Osteoblast (primary cell): ENCODE results near the gene L1CAM. TPM values are rescaled to one million over a fixed set of nuclear protein-coding genes. Genes with fewer than 3 reads are reported as not detected.

Experiments used
- DNase-seq: peaks from one replicate; pipeline ENCODE4 v3.0.0; 2011; ENCODE audit warnings: low spot score, mixed read lengths; ENCODE audit not compliant: insufficient read length; ENCODE audit errors: missing footprints
- H2AFZ ChIP-seq: 2 replicates; pipeline ENCODE4 v1.6.0; 2011; ENCODE audit warnings: mild to moderate bottlenecking, low read length
- H3K27ac ChIP-seq: 2 replicates; pipeline ENCODE4 v1.5.1; 2011; ENCODE audit warnings: mild to moderate bottlenecking, low read depth, low read length, moderate library complexity
- H3K27me3 ChIP-seq: 2 replicates; pipeline ENCODE4 v1.6.0; 2012; ENCODE audit warnings: mild to moderate bottlenecking, control low read depth, inconsistent platforms, low read length, moderate library complexity; ENCODE audit not compliant: insufficient read depth
- H3K36me3 ChIP-seq: 2 replicates; pipeline ENCODE4 v1.5.1; 2011; ENCODE audit warnings: mild to moderate bottlenecking, low read length, control low read depth, moderate library complexity; ENCODE audit not compliant: insufficient read depth
- H3K4me1 ChIP-seq: 2 replicates; pipeline ENCODE4 v1.5.1; 2011; ENCODE audit warnings: mild to moderate bottlenecking, low read length, control low read depth, moderate library complexity; ENCODE audit not compliant: insufficient read depth
- H3K4me2 ChIP-seq: 2 replicates; pipeline ENCODE4 v1.6.0; 2011; ENCODE audit warnings: mild to moderate bottlenecking, low read length; ENCODE audit not compliant: insufficient read depth
- H3K4me3 ChIP-seq: fragments of 200-600 bp; sonication (generic); 3 replicates; pipeline ENCODE4 v1.5.1; 2012; ENCODE audit warnings: mild to moderate bottlenecking, low read length, inconsistent platforms; ENCODE audit not compliant: insufficient read depth
- H3K79me2 ChIP-seq: 2 replicates; pipeline ENCODE4 v1.6.0; 2012; ENCODE audit warnings: mild to moderate bottlenecking, low read length, control low read depth, inconsistent platforms; ENCODE audit not compliant: insufficient read depth
- H3K9me3 ChIP-seq: 2 replicates; pipeline ENCODE4 v1.5.1; 2011; ENCODE audit warnings: low read depth, low read length, control low read depth
- H4K20me1 ChIP-seq: 2 replicates; pipeline ENCODE4 v1.6.0; 2012; ENCODE audit warnings: mild to moderate bottlenecking, low read length, control low read depth; ENCODE audit not compliant: insufficient read depth
- CTCF ChIP-seq: IDR thresholded peaks from 2 replicates; pipeline ENCODE4 v1.5.1; 2011; ENCODE audit warnings: mild to moderate bottlenecking, low read depth, low read length, moderate library complexity; ENCODE audit errors: extremely low read depth
- total RNA-seq: library from RNA; depleted of rRNA; stranded (reverse); fragments of >200 nt; gene quantifications from 2 replicates; pipeline ENCODE4 v1.2.3, GENCODE V29; 2012

Gene L1CAM
- total RNA-seq, 1 donor, result under 0.01 TPM

- H3K27ac ChIP-seq, result no peak overlapping the region
- H3K4me3 ChIP-seq, result no peak overlapping the region
- no peaks in the 10 kb centered on the region for H3K79me2 ChIP-seq
- H4K20me1 ChIP-seq, result peaks cover 9% of the 10 kb centered on the region
- no peaks in the 10 kb centered on the region for H3K9me3 ChIP-seq
- no peak overlapping the region for H2AFZ ChIP-seq
- H3K27me3 ChIP-seq, result peaks cover 45% of the 10 kb centered on the region
- H3K4me2 ChIP-seq, result no peak overlapping the region
- no peak for TF ChIP-seq CTCF
- peak; percentile 59 for DNase-seq
- H3K4me1 ChIP-seq, result no peaks in the 10 kb centered on the region
- H3K36me3 ChIP-seq, result no peaks in the 10 kb centered on the region
Observed at GRCh38 chrX:153877571-153878261, 8.3 kb downstream of the L1CAM start.

GRCh38 chrX:153876112-153876491, 9.9 kb downstream of the L1CAM start:
- H3K79me2 ChIP-seq, result no peaks in the 10 kb centered on the region
- H3K9me3 ChIP-seq, result no peaks in the 10 kb centered on the region
- peaks cover 36% of the 10 kb centered on the region for H3K27me3 ChIP-seq
- no peaks in the 10 kb centered on the region for H3K36me3 ChIP-seq
- H4K20me1 ChIP-seq, result peaks cover 9% of the 10 kb centered on the region
- no peak overlapping the region for H3K4me3 ChIP-seq
- no peak overlapping the region for H3K27ac ChIP-seq
- H3K4me1 ChIP-seq, result no peaks in the 10 kb centered on the region
- peak; percentile 81 for DNase-seq
- no peak for TF ChIP-seq CTCF
- H2AFZ ChIP-seq, result no peak overlapping the region
- H3K4me2 ChIP-seq, result no peak overlapping the region

- Histone ChIP-seq H3K4me1 (no peaks in the 10 kb centered on the region), H3K27me3 (peaks cover 31% of the 10 kb centered on the region), H3K27ac (no peak overlapping the region), H2AFZ (no peak overlapping the region), H4K20me1 (peaks cover 9% of the 10 kb centered on the region), H3K79me2 (no peaks in the 10 kb centered on the region), H3K4me3 (no peak overlapping the region), H3K4me2 (no peak overlapping the region), H3K9me3 (no peaks in the 10 kb centered on the region), H3K36me3 (no peaks in the 10 kb centered on the region)
- peak; percentile 95 for DNase-seq
- TF ChIP-seq CTCF, result no peak
Observed at GRCh38 chrX:153875391-153876111, 10.4 kb downstream of the L1CAM start.

- Histone ChIP-seq H3K4me3 (no peak overlapping the region), H3K4me1 (no peaks in the 10 kb centered on the region), H4K20me1 (peaks cover 9% of the 10 kb centered on the region), H3K27ac (no peak overlapping the region), H3K4me2 (no peak overlapping the region), H3K36me3 (no peaks in the 10 kb centered on the region), H3K79me2 (no peaks in the 10 kb centered on the region), H3K27me3 (peaks cover 24% of the 10 kb centered on the region), H3K9me3 (no peaks in the 10 kb centered on the region), H2AFZ (no peak overlapping the region)
- TF ChIP-seq CTCF, result no peak
- DNase-seq, result peak; percentile 62
Observed at GRCh38 chrX:153874366-153875125, 11.4 kb downstream of the L1CAM start.
